Activated CD8-positive, alpha-beta T cell treated with anti-CD3 and anti-CD28 coated beads, Interleukin-2, amount 10 ng/mL, durations not matched to agents 7 days and 5 days (primary cell): ENCODE measurements around the gene GRID1. TPM values are rescaled to one million over a fixed set of nuclear protein-coding genes. Genes with fewer than 3 reads are reported as not detected.

Source experiments
- ATAC-seq: fragments of 150-1000 bp; cut with Tn5 transposase; one replicate; pipeline ENCODE4 v1.10.0; 2021; ENCODE audit warnings: moderate library complexity
- CTCF ChIA-PET: fragments of 350-600 bp; sonication (Branson Sonifier 250); formaldehyde crosslinking; loops from one replicate; lab custom pipeline; 2021; ENCODE audit warnings: antibody characterized with exemption; lab: Charles Lee
- POLR2A ChIA-PET: fragments of 350-600 bp; sonication (Branson Sonifier 250); formaldehyde crosslinking; loops from one replicate; lab custom pipeline; 2021; ENCODE audit warnings: antibody characterized with exemption; lab: Charles Lee
- DNase-seq: peaks from one replicate; pipeline ENCODE4 v3.0.0-alpha.2; 2020
- H3K27ac Mint-ChIP-seq: one replicate; pipeline ENCODE4 v1.8.0; 2021; ENCODE audit warnings: mild to moderate bottlenecking, mixed read lengths
- H3K27me3 Mint-ChIP-seq: one replicate; pipeline ENCODE4 v1.8.0; 2021; ENCODE audit warnings: low read depth, mixed read lengths
- H3K36me3 Mint-ChIP-seq: one replicate; pipeline ENCODE4 v1.8.0; 2021; ENCODE audit warnings: low read depth, mixed read lengths
- H3K4me1 Mint-ChIP-seq: one replicate; pipeline ENCODE4 v1.8.0; 2021; ENCODE audit warnings: low read depth, mixed read lengths
- H3K4me3 Mint-ChIP-seq: one replicate; pipeline ENCODE4 v1.8.0; 2021; ENCODE audit warnings: mild to moderate bottlenecking, mixed read lengths
- H3K9me3 Mint-ChIP-seq: one replicate; pipeline ENCODE4 v1.8.0; 2022; ENCODE audit warnings: mixed read lengths; ENCODE audit not compliant: insufficient read depth
- total RNA-seq, 2 experiments: library from RNA; stranded (reverse); gene quantifications; one replicate each; pipeline ENCODE4 v1.2.3, GENCODE V29; 2021

The GRID1 gene
- total RNA-seq, 2 experiments from 2014 or later = not detected

DNA sequence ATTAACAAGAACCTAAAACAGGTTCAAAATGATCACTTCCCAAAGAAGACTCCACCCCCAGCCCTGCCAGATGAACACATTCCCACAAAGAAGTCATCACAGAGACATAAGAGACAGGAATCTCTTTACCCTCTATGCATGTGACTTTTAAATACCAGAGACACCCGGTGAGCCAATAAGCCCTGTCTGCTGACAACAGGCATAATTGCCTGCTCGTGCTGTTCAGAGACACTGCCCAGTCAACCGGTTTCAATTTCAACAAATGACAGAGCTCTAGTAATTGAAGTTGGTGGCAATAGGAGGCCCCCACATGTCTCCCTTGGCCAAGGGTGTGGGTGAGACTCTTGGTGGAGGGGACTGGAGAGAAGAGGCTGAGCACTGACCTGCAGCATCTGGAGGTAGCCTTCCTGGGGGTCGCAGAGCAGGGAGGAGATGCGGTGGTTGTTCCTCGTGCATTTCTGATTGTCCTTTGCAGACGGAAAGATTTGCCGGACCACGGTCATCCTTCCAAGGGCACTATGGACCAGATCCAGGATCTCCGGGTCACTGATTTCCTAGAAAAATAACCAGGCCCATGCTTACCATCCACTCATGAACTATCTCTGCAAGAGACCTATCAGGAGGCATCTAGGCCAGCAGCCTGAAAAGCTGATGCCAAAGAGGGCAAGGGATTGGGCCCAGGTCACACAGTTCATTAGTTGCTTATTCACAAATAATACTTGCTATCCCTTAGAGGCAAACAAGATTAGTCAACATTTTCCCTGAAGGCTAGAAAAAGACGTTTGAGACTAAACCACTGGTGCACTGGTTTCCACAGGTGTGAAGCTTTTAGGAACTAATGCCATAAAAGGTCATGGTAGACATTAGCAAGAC, 497.7 kb downstream of the GRID1 start:
- H3K9me3 Mint-ChIP-seq = no peaks in the 10 kb centered on the region
- H3K4me3 Mint-ChIP-seq = no peak overlapping the region
- no peak overlapping the region for H3K27ac Mint-ChIP-seq
- H3K4me1 Mint-ChIP-seq = no peaks in the 10 kb centered on the region
- no peaks in the 10 kb centered on the region for H3K36me3 Mint-ChIP-seq
- ATAC-seq (no peak), DNase-seq (no peak)
- POLR2A ChIA-PET = no interaction called here
- CTCF ChIA-PET = no interaction called here
- no peaks in the 10 kb centered on the region for H3K27me3 Mint-ChIP-seq

DNA sequence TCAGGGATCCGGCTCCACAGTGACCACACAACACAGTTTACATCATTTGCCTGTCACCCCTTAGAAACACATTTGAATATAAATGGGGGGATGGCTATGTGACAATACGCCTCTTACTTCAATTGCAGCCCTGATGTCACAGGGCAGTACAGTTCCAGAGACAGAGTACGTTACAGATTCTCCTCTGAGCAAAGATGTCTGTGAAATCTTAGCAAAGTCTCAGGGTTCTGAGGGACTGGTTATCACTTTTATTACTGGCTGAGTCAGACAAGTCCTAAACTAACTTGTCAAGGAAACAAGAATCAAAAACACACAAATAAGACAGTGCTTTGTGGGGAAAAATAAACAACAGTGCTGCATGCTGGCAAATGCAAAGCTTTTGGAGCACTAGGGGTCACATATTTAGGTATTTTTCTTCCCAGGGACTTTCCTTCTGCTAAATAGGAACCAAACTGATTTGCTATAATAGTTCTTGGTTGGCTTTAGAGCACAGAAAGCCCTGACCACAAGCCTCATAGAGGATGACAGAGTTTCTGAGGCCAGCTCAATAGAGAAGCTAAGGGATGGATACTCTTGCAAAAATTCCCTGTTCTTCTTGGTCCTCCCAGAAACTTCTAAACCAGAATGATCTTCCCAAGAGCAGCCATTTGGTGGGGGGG, 501.6 kb downstream of the GRID1 start:
- H3K27ac Mint-ChIP-seq = no peak overlapping the region
- DNase-seq (no peak), ATAC-seq (no peak)
- ChIA-PET CTCF (no interaction called here), POLR2A (no interaction called here)
- H3K27me3 Mint-ChIP-seq = no peaks in the 10 kb centered on the region
- no peaks in the 10 kb centered on the region for H3K9me3 Mint-ChIP-seq
- H3K4me1 Mint-ChIP-seq = no peaks in the 10 kb centered on the region
- no peak overlapping the region for H3K4me3 Mint-ChIP-seq
- H3K36me3 Mint-ChIP-seq = no peaks in the 10 kb centered on the region

DNA sequence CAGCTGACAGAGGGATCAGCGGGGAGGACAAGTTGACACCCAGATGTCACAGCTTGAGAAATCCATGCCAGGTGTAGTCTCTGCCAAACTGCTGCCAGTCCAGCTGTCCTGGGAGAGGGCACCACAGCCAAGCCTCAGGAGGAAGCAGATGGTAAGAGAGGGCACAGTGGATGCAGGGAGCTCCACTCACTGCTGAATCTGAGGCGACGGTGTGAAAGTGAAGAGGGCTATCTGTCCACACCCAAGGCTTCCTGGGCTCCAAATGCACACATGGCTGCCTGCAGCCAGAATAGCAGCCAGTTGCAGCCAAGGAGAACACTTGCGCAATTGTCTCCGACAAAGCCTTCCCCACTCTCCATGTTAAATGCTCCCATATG, 502.4 kb downstream of the GRID1 start:
- H3K9me3 Mint-ChIP-seq = no peaks in the 10 kb centered on the region
- CTCF ChIA-PET = no interaction called here
- no peaks in the 10 kb centered on the region for H3K36me3 Mint-ChIP-seq
- POLR2A ChIA-PET = no interaction called here
- no peaks in the 10 kb centered on the region for H3K27me3 Mint-ChIP-seq
- no peak overlapping the region for H3K4me3 Mint-ChIP-seq
- no peak for DNase-seq
- ATAC-seq = no peak
- no peak overlapping the region for H3K27ac Mint-ChIP-seq
- no peaks in the 10 kb centered on the region for H3K4me1 Mint-ChIP-seq

DNA sequence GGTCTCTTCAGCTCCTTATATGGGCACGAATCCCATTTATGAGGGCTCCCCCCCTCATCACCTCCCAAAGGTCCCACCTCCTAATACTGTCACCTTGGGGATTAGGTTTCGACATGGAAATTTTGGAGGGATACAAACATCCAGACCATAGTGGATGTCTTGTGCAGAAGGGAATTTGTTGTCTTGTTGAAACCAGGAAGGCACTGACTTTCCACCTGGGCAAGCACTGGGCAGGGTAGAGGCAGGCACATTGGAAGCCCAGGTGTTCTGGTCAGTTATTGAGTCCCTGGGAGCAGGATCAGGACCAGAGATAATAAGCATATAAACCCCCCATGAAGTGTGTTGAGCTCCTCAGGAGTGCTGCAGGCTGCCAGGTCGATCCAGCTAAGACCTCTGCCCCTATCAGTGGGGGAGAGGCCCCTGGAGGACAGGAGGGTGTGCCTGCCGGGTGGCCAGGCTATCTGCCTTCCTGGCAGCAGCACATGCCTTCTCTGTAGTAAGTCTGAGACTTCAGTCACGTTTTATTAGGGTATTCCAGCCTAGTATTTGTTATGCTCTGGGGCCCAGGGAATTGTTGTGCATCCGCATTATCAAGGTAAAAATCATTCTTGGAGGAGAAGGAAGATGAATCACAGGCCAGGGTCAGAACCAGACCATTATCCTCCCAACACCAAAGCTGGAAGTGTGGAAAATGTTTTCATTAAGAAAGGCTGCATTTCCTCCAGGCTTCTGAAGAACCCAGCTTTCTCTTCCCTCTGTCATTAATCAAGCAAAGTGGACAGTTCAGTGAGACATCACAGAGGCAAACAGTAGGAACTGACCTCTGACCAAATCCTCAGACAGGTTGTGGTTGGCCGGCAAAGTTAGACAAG, 503.1 kb downstream of the GRID1 start:
- no peaks in the 10 kb centered on the region for H3K4me1 Mint-ChIP-seq
- H3K4me3 Mint-ChIP-seq = no peak overlapping the region
- ChIA-PET CTCF (no interaction called here), POLR2A (no interaction called here)
- H3K9me3 Mint-ChIP-seq = no peaks in the 10 kb centered on the region
- no peaks in the 10 kb centered on the region for H3K27me3 Mint-ChIP-seq
- ATAC-seq (no peak), DNase-seq (no peak)
- no peak overlapping the region for H3K27ac Mint-ChIP-seq
- no peaks in the 10 kb centered on the region for H3K36me3 Mint-ChIP-seq

DNA sequence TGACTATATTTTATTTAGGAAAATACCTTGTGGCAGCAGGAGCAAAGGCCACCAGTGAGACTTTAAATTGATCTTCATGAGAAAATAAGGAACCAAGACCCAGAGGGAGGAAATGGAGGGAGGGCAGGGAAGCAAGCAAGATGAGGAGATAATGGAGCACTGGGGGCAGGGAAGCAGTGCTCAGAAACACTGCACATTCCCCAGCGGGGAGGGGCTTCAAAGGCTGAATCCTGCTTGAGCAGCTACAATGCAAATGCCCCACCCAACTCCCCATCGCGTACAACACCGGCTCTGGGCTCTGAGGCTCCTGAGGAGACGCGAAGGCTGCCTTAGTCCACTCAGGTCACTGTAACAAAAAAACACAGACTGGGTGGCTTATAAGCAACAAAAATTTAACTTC, 503.8 kb downstream of the GRID1 start:
- Mint-ChIP-seq H3K36me3 (no peaks in the 10 kb centered on the region), H3K4me3 (no peak overlapping the region), H3K27ac (no peak overlapping the region), H3K4me1 (no peaks in the 10 kb centered on the region), H3K27me3 (no peaks in the 10 kb centered on the region), H3K9me3 (no peaks in the 10 kb centered on the region)
- DNase-seq (no peak), ATAC-seq (no peak)
- ChIA-PET CTCF (no interaction called here), POLR2A (no interaction called here)

DNA sequence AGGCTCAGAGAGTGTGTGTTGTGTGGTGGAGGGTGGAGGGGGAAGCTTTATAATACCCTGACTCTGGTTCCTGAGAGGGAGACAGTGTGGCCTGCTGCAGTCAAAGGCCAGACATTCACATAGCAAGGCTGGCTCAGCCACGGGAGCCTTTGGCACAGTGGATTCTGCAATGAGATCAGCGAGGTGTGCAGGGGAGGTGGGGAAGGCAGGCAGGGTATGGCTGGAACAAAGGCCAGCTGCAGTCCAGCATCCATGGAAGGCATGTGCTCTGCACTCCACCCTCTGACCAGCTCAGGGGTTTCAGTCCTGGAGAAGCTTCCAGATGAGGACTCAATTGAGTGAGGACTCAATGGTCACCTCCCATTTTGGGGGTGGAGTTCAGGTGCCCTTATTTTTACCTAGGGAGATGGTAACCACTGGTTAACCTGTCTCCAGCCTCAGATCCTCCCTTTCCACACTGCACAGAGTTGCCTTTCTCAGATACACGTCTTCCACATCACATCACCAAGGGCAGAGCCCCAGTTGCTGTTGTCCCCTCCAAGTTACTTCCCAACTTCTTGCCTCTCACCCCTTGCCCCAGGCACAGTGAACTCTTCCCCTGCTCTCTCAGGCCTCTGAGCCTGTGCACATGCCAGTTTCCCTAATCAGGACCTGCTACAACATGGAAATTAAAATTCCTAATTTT, 504.9 kb downstream of the GRID1 start:
- Mint-ChIP-seq H3K27me3 (no peaks in the 10 kb centered on the region), H3K9me3 (no peaks in the 10 kb centered on the region), H3K4me3 (no peak overlapping the region), H3K4me1 (no peaks in the 10 kb centered on the region), H3K36me3 (no peaks in the 10 kb centered on the region), H3K27ac (no peak overlapping the region)
- POLR2A ChIA-PET = no interaction called here
- ATAC-seq = no peak
- CTCF ChIA-PET = no interaction called here
- DNase-seq = no peak

DNA sequence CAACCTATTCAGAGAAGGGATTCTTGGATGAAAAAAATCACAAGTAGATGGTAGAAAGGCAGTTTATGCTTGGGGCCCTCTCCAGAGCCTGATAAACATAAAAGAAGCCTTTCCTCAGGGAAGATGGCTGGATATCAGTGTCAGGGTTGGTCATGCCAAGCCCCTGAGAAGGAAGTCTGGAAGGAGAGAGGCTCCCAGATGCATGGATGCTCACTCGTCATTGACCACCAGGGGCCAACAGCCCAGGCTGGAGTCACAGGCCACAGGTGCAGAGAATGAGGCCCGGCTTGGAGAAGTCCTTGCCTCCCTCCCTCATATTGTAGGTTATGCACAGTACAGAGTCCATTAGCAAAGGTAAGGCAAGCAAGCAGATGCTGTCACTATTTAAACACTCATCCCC, 506.7 kb downstream of the GRID1 start:
- Mint-ChIP-seq H3K27me3 (no peaks in the 10 kb centered on the region), H3K4me3 (no peak overlapping the region), H3K36me3 (no peaks in the 10 kb centered on the region), H3K9me3 (no peaks in the 10 kb centered on the region), H3K4me1 (no peaks in the 10 kb centered on the region), H3K27ac (no peak overlapping the region)
- POLR2A ChIA-PET = no interaction called here
- CTCF ChIA-PET = no interaction called here
- no peak for DNase-seq
- ATAC-seq = no peak

DNA sequence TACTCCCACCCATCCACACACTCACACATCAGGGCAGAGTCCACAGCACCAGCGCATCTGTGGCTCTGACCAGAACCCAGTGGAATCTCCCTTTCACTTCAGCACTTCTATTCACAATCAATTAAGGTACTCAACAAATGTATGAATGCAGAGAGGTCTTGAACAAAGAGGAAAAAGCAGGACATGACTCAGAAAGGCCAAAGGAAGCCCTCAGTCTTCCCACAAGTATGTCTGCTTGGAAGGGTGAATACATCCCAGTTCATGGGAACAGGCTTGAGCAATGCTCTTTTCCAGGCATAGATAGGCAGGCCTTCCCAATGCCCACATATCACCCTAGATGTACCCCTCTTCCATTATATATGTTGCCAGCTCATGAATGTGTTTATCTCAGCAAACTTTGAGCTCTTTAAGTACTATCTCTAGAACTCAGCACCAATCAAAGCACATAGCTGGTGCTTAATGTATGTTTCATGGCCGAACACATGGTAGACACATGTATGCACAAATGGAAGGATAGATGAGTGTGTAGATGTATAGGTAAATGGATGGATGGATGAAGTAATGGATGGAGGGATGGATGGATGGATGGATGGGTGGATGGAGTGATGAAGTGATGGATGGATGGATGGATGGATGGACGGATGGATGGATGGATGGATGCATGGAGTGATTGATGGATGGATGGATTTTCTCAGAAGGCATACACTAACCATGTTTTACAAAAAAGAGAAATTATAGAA, 507.6 kb downstream of the GRID1 start:
- no peak for ATAC-seq
- POLR2A ChIA-PET = no interaction called here
- Mint-ChIP-seq H3K27ac (no peak overlapping the region), H3K4me3 (no peak overlapping the region), H3K36me3 (no peaks in the 10 kb centered on the region), H3K27me3 (no peaks in the 10 kb centered on the region), H3K4me1 (no peaks in the 10 kb centered on the region), H3K9me3 (no peaks in the 10 kb centered on the region)
- no peak for DNase-seq
- CTCF ChIA-PET = no interaction called here

DNA sequence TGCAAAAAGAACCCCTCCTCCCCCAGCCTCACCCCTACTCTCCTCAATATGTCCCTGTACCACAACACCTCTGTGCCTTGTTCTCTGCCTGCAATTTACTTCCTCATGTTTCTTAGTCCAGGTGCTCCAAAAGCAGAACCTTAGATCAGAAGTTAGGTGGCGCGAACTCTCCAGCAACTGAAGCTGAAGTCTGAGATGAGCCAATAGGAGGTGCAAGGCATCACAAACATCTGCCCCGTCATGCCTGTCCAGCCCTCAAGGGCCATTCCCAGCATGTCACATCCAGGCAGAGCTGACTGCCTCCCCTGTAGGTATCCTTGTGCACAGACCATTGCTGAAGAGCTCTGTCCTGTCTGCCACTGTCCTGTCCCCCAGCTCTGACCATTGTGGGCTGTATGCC, 508.8 kb downstream of the GRID1 start:
- no peaks in the 10 kb centered on the region for H3K36me3 Mint-ChIP-seq
- ChIA-PET CTCF (no interaction called here), POLR2A (no interaction called here)
- H3K4me3 Mint-ChIP-seq = no peak overlapping the region
- no peak overlapping the region for H3K27ac Mint-ChIP-seq
- H3K4me1 Mint-ChIP-seq = no peaks in the 10 kb centered on the region
- DNase-seq (no peak), ATAC-seq (no peak)
- H3K27me3 Mint-ChIP-seq = no peaks in the 10 kb centered on the region
- H3K9me3 Mint-ChIP-seq = no peaks in the 10 kb centered on the region

DNA sequence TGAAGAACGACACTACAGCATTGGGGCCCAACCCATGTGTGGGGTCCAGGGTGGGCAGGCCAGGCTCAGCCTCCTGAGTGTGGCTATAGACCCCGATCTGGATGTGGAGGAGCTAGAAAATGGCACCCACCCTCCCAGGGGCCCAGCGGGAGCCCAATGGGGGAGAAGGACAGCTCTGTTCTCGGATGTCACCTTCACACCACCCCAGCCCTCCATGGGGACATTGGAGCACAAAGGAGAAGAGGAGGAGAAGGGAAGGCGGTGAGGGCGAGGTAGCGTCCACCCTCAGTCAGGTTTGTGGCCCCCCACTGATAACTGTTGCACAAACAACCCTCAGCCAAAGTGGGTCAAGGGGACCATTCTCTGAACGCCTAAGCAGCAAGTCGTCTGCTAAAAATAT, 509.3 kb downstream of the GRID1 start:
- DNase-seq (no peak), ATAC-seq (no peak)
- H3K9me3 Mint-ChIP-seq = no peaks in the 10 kb centered on the region
- H3K27me3 Mint-ChIP-seq = no peaks in the 10 kb centered on the region
- ChIA-PET POLR2A (no interaction called here), CTCF (no interaction called here)
- no peaks in the 10 kb centered on the region for H3K4me1 Mint-ChIP-seq
- H3K36me3 Mint-ChIP-seq = no peaks in the 10 kb centered on the region
- H3K27ac Mint-ChIP-seq = no peak overlapping the region
- H3K4me3 Mint-ChIP-seq = no peak overlapping the region

DNA sequence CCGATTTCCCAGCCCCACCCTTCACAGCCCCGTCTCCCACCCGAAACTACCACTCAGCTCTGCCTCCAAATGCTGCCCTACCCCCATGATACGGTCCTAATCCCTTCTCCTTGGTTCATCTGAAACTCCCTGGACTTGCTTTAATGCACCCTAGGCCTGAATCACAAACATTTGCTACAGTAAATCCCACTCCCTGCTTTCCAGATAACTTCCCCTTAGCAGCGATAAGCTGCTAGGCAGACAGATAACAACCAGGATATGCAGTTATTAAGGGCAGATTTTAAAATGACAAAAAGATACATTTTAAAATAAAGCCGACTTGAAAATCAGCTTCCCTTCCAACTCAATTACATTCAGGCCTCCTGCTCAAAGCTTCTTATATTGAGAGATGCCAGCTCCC, 514.7 kb downstream of the GRID1 start:
- Mint-ChIP-seq H3K4me3 (no peak overlapping the region), H3K36me3 (no peaks in the 10 kb centered on the region), H3K27me3 (no peaks in the 10 kb centered on the region), H3K4me1 (no peaks in the 10 kb centered on the region), H3K27ac (no peak overlapping the region), H3K9me3 (no peaks in the 10 kb centered on the region)
- DNase-seq = no peak
- ATAC-seq = no peak
- ChIA-PET CTCF (no interaction called here), POLR2A (no interaction called here)
